ENCODE results near the gene TP53.

Gene TP53

GRCh38 chr17:7687072-7687907 is at the start of gene TP53:
Gene TP53 (minus strand): TSS chr17:7687490. CDS start chr17:7676594, 10,896 bp downstream.
- peak; percentile 68 for DNase-seq (ENCODE audit: low read depth)

DNA sequence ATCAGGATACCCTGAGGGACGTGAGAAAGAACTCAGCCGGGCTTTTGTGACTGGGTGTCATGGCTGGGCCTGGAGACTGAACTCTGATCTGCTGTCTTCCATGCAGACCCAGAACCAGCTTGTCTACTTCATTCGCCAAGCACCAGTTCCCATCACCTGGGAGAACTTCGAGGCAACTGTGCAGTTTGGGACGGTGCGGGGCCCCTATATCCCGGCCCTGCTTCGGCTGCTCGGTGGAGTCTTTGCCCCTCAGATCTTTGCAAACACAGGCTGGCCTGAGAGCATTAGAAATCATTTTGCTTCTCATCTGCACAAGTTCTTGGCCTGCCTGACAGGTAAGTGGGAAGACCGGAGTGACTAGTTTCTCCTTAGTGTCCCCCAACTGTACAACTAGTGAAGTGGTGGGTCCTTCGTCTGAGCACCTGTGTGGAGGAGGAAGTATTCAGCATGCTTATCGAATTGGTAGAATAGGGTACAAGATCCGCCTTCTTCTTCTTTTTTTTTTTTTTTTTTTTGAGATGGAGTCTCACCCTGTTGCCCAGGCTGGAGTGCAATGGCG is 45.8 kb upstream of the TP53 start:
- DNase-seq (ENCODE audit: low read depth): no peak

- DNase-seq (ENCODE audit: low read depth): no peak
These were observed 42.5 kb upstream of the TP53 start for GRCh38 chr17:7729816-7730215.

DNA sequence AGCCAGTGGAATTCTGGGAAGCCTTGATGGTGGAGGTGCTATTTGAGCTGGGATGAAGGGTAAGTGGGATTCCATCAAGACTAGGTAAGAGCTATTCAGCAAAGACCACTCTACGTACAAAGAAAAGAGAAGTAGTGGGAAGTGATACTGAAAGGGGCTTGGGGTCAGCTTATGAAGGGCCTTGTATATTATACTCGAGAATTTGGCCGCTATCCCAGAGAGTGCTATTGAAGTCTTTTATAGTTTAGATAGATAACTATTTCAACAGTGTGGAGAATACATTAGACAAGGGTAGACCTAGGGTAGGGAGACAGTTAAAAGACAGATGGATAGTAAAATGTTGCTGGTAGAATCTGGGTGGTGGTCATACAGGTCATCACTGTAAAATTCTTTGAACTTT is 40.6 kb upstream of the TP53 start:
- DNase-seq (ENCODE audit: low read depth): no peak

DNA sequence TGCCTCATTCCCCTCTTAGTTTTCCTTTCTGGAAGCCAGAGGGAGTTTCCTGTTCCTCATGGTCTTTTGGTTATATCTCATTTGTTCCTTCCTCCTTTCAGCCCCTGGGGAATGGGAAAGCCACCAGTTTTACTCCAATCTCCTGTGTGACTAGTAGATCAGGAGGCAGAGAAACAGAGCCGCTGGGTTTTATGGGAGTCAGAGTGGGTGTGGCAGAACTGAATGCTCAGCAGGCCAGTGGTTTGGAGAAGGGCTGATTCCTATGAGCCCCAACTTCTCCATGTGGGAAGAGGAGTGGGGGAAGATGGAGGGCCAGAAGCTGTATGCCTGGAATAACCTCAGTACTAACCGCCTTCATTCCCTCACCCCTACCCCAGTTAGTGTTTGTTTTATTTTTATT is 34.3 kb upstream of the TP53 start:
- DNase-seq (ENCODE audit: low read depth): no peak

DNA sequence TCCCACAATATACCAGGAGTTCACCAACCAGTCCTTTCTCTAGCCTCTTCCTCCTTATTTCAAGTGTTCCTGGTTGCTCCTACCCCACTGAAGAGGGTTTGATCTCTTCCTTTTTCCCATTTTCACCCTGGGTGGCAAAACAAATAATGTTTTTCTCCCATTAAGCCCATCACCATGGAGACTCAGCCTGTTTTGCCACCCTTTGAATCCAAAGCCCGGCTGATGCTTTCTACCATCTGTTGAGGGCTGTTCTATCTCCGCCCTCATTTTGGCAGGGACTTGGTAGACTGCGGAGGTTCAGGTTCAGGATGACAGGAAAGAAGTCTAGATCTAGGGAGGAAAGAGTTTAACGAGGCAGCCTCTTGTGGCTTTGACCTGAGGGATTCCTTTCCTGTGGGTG is 32.8 kb upstream of the TP53 start:
- no peak for DNase-seq (ENCODE audit: low read depth)

DNA sequence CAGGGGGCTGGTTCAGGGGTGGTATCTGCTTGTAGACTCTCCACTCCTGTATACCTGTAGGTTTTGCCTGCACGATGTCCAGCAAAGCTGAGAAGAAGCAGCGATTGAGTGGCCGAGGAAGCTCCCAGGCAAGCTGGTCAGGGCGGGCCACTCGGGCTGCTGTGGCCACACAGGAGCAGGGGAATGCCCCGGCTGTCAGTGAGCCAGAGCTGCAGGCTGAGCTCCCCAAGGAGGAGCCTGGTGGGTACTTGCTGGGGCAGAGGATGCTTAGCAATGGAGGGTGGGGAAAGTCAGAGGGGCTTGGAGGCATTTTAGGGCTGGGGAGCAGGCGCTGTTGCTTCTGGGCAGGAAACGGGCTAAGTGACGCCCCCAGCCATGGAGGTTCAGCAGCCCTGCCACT is 32.4 kb upstream of the TP53 start:
- DNase-seq (ENCODE audit: low read depth): no peak

- no peak for DNase-seq (ENCODE audit: low read depth)
These were observed 30.6 kb upstream of the TP53 start for GRCh38 chr17:7717756-7718350.

DNA sequence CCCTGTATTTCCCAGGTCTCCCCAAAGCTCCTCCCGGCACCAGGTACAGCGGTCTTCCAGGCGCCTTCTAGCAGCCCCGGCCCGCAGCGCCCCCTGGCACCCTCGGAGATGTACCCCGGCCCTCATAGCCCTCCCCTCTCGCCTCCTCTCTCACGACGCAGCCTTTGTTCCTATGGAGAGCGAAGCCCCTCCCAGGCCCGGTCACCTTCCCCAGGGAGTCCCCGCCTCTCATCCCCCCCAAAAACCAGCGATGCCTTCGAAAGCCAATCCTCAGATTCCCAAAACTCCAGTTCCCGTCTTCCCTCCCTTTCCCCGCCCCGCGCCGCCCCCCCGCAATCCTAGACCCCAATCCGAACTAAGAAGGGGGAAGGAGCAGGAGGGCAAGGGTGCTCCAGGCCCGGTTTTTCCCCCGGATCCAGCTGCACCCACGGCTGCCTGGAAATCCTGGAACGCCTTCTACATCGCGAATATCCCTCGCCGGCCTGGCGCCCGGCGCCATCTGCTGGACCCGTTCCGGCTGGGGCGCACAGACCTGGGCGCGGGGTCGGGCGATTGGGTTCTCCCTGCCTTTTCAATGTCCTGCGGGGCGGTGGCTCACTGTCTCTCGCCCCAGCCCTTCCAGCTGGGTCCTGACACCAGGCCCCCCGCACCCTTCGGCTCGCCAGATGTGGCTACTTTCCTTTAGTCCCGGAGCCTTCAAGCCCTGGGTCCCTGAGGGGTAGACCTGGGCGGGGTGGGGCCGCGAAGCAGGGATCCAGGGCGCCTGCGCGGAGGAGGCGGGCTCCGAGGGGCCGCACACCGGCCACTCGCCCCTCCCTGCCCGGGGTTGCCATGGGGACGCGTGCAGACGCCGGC is 29.8 kb upstream of the TP53 start, which contains the start of gene DNAH2:
TSS of gene DNAH2 (plus strand) at position 844 of the 855 bp plus-strand sequence. CDS start 1,991 bp downstream, outside the sequence.
- peak; percentile 31 for DNase-seq (ENCODE audit: low read depth)

DNA sequence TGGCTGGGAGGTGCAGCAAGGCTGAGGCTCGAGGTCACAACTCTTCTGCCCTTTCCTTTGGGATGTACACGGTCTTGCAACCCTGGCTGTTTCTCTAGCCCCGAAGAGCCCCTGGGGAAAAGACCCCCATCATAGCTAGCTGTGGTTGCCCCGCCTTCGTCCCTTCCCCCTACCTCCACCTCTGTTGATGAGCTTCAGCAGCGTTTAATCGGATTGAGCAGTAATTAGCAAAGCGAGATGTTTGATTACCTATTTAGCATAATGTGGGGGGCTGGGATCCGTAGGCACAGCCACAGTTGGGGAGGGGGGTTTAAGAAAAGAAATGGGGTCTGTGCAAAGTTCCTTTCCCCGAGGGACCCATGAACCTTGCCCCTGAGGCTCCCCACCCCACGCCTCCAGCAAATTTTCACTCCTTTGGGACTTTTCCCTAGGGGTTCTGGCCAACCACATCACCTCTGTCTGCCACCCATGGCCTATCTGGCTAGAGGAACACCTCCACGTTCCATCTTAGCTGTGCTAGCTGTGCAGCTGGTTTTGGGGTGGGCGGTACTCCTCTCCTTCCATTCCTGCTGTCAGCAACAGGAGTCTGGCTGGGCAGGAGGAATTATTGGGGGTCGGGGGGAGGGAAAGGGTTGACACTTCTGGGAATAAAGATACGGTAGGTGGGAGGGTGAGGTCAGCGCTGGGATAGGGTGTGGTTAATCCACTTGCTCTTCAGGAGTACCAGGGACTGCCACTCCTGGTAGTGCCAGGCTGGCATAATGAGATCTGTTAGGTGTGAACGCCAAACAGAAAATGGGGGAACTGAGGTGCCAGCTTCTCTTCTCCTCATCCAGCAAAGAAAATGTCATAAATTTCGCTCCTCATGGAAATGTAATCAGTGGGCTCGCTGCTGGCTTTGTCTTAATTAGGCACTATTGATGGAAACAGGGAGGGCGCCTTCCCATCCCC is 28.9 kb upstream of the TP53 start:
- no peak for DNase-seq (ENCODE audit: low read depth)

GRCh38 chr17:7714721-7715594 is 27.7 kb upstream of the TP53 start:
- DNase-seq (ENCODE audit: low read depth): no peak

- DNase-seq (ENCODE audit: low read depth): no peak
These were observed 26.5 kb upstream of the TP53 start for GRCh38 chr17:7713782-7714181.

- DNase-seq (ENCODE audit: low read depth): no peak
These were observed 25.0 kb upstream of the TP53 start for GRCh38 chr17:7712111-7712771.

DNA sequence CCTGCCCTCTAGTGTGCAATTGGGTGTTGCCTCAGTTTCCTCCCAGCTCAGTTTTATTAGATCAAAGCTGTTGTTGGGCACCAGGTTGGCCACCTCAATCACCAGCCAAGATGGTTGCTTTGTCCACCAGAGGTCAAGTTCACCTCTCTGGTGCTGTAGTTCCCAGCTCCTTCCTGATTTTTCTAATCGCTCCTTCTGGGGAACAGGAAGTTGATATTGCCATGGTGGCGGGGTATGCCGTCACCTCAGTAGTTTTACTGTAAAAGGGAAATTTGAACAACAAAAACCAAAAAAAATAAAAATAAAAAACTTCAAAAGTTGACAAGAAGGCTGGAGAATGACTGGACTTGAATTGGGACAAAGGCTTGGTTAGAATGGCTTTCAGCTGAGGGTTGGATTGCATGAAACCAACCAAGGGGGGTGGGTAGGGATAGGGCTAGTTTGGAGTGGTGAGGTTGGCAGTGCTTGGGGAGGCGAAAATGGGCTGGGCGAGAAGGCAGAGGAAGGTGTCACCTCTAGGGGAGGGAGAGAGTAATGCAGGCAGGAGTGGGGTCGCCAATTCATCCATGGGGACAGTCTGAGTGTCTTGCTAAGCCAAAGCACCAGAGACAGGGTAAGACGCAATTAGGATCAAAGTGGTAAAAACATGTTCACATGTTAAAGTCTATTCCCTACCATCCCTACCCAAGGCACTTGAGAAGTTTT is 23.9 kb upstream of the TP53 start:
- no peak for DNase-seq (ENCODE audit: low read depth)

GRCh38 chr17:7710301-7710700 is 23.0 kb upstream of the TP53 start:
- DNase-seq (ENCODE audit: low read depth): no peak

- DNase-seq (ENCODE audit: low read depth): no peak
These were observed 21.7 kb upstream of the TP53 start for GRCh38 chr17:7709031-7709430.

DNA sequence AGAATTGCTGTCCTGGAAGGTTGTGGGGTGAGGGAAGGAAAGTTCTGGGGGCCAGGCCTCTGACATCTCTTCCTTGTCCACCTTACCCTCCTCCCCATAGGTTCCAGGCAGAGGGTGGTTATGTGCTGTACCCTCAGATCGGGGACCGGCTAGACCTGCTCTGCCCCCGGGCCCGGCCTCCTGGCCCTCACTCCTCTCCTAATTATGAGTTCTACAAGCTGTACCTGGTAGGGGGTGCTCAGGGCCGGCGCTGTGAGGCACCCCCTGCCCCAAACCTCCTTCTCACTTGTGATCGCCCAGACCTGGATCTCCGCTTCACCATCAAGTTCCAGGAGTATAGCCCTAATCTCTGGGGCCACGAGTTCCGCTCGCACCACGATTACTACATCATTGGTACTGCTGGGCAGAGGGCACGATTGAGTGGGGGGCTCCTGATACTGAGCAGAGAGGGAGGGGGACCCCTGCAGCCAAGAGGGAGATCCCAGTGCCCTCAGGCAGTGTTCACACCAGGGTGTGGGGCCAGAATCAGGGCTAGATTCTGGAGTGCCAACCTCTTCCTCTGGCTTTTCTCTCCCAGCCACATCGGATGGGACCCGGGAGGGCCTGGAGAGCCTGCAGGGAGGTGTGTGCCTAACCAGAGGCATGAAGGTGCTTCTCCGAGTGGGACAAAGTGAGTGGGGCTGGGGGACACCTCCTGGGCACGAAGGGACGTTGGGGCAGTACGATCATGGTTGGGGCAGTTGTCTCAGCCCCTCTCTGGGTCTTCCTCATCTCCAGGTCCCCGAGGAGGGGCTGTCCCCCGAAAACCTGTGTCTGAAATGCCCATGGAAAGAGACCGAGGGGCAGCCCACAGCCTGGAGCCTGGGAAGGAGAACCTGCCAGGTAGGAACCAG is 20.8 kb upstream of the TP53 start:
- DNase-seq (ENCODE audit: low read depth): no peak

GRCh38 chr17:7707446-7707845 is 20.2 kb upstream of the TP53 start:
- no peak for DNase-seq (ENCODE audit: low read depth)
